Camera-type eye (tissue), 1 donor: Measurements from ENCODE around the gene CSTF2. TPM values are rescaled to one million over a fixed set of nuclear protein-coding genes. Genes with fewer than 3 reads are reported as not detected.

Experiments used
- total RNA-seq: library from RNA; depleted of rRNA; stranded (reverse); fragments of >200 nt; gene quantifications from one replicate; pipeline ENCODE4 v1.2.3, GENCODE V29; 2014

Gene CSTF2, protein sequence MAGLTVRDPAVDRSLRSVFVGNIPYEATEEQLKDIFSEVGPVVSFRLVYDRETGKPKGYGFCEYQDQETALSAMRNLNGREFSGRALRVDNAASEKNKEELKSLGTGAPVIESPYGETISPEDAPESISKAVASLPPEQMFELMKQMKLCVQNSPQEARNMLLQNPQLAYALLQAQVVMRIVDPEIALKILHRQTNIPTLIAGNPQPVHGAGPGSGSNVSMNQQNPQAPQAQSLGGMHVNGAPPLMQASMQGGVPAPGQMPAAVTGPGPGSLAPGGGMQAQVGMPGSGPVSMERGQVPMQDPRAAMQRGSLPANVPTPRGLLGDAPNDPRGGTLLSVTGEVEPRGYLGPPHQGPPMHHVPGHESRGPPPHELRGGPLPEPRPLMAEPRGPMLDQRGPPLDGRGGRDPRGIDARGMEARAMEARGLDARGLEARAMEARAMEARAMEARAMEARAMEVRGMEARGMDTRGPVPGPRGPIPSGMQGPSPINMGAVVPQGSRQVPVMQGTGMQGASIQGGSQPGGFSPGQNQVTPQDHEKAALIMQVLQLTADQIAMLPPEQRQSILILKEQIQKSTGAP
- total RNA-seq: 22.9 TPM

DNA sequence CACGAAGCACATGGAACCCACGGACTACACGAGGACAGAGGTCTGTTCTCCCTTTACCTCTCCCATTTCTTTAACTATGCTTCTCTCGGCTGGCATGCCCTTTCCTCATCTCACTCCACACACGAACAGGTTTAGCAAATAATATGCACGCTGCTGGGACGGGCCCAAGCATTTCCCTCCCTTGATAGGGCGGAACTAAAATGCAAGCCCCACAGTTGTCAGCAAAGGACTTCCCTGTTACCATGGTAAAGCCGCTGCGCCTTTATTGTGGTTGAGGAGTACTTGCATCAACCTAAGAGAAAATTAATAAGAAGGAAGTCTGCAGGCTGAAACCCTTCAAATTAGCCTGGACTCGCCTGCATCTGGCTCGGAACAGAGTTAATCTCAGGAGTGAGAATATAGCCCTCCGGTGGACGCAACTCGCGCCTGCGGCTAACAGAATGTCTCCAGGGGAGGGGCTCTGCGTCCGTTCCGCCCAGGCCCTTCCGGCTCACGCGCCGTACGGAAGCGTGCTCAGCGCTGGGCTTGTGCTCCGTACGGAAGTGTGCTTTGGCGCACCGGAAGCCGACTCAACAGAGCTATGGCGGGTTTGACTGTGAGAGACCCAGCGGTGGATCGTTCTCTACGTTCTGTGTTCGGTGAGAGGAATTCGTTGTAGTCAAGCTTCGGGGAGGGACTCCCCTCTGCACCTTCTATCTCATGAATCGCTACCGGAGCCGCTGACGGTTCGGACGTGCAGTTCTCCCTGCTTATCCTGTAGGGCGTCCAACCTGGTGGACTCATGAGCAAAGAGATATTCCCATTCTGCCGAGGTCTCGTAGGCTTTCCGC lies at the start of gene CSTF2:
Gene CSTF2, plus strand, starts transcription at position 555 of the 830 bp plus-strand sequence. Its CDS starts 26 bp downstream, at position 581.

DNA sequence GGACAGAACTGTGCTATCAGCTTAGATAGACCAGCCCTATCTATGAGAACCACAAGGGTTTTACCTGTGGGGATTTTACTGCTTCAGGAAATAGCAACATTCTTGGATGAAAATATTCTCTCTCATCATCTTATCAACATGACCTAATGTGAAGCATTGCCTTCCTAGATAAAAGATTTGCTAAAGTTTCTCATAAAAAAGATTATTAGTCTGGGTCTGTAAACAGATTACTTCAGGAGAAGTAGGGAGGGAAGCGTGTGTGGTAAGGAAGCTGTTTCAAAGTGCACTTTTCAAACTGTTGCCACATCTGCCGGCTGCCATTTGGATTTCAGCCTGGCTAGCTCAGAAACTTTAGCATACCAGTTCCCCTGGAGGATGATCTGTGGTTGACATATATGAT lies 54.1 kb downstream of the CSTF2 start, which contains the start of gene NOX1:
Gene NOX1, minus strand, starts transcription at position 35 of the 400 bp plus-strand sequence. CDS start 220 bp downstream, outside the sequence.

Other genes starting within 250 kb of the CSTF2 start
- gene TNMD, start 235.5 kb upstream of the CSTF2 start, total RNA-seq: 36.9 TPM
- 55.5 TPM for gene TSPAN6, start 183.6 kb upstream of the CSTF2 start, total RNA-seq
- 6.3 TPM for gene SRPX2, start 176.2 kb upstream of the CSTF2 start, total RNA-seq
- gene SYTL4, start 88.3 kb upstream of the CSTF2 start, total RNA-seq: 32.8 TPM
- gene NOX1, start 54.0 kb downstream of the CSTF2 start, total RNA-seq: 0.33 TPM
- gene XKRX, start 108.5 kb downstream of the CSTF2 start, total RNA-seq: 0.77 TPM
- gene ARL13A, start 149.3 kb downstream of the CSTF2 start, total RNA-seq: not detected
- gene TRMT2B, start 231.7 kb downstream of the CSTF2 start, total RNA-seq: 14.6 TPM